Fibroblast of lung (primary cell): ENCODE measurements around the gene POLR1A. TPM values are rescaled to one million over a fixed set of nuclear protein-coding genes. Genes with fewer than 3 reads are reported as not detected.

Experiments
- DNase-seq, 2 donors: peaks; one replicate each; pipeline versions ENCODE4 v3.0.0 to v3.0.0-alpha.2; 2010; ENCODE audit warnings: low read depth in 2 of 2
- H2AFZ ChIP-seq: 2 replicates; pipeline ENCODE4 v1.5.1; 2012; ENCODE audit warnings: low read length, control low read depth, inconsistent platforms
- H3K27ac ChIP-seq: 2 replicates; pipeline ENCODE4 v1.5.1; 2011; ENCODE audit warnings: low read length, control low read depth; ENCODE audit not compliant: insufficient read depth
- H3K27me3 ChIP-seq: 2 replicates; pipeline ENCODE4 v1.5.1; 2011; ENCODE audit warnings: mild to moderate bottlenecking, low read length; ENCODE audit not compliant: control insufficient read depth, insufficient read depth
- H3K36me3 ChIP-seq: 2 replicates; pipeline ENCODE4 v1.5.1; 2011; ENCODE audit warnings: low read length; ENCODE audit not compliant: control insufficient read depth, insufficient read depth
- H3K4me1 ChIP-seq: 2 replicates; pipeline ENCODE4 v1.5.1; 2011; ENCODE audit warnings: low read length; ENCODE audit not compliant: control insufficient read depth, insufficient read depth; ENCODE audit errors: extremely low read depth
- H3K4me2 ChIP-seq: 2 replicates; pipeline ENCODE4 v1.5.1; 2011; ENCODE audit warnings: low read length, control low read depth; ENCODE audit not compliant: insufficient read depth; ENCODE audit errors: extremely low read depth
- H3K4me3 ChIP-seq, 4 experiments: fragments of 200-600 bp in 1 of 4; sonication (generic) in 1 of 4; replicated peaks in 1 of 4; 2 replicates each; pipeline ENCODE4 v1.5.1; 2011 to 2016; ENCODE audit warnings: low read length in 4 of 4, low read depth in 3 of 4, mild to moderate bottlenecking in 3 of 4, control low read depth in 2 of 4, inconsistent platforms in 1 of 4, mixed read lengths in 1 of 4; ENCODE audit not compliant: insufficient read depth in 1 of 4; ENCODE audit errors: control extremely low read depth in 1 of 4
- H3K79me2 ChIP-seq: 2 replicates; pipeline ENCODE4 v1.5.1; 2012; ENCODE audit warnings: mild to moderate bottlenecking, low read length, inconsistent platforms; ENCODE audit not compliant: control insufficient read depth, insufficient read depth
- H3K9ac ChIP-seq: 2 replicates; pipeline ENCODE4 v1.5.1; 2011; ENCODE audit warnings: mild to moderate bottlenecking, low read length, control low read depth; ENCODE audit not compliant: insufficient read depth
- H3K9me3 ChIP-seq: 2 replicates; pipeline ENCODE4 v1.5.1; 2012; ENCODE audit warnings: low read depth, low read length; ENCODE audit not compliant: control insufficient read depth, insufficient read depth
- H4K20me1 ChIP-seq: 2 replicates; pipeline ENCODE4 v1.5.1; 2011; ENCODE audit warnings: low read length; ENCODE audit not compliant: control insufficient read depth, insufficient read depth; ENCODE audit errors: extremely low read depth
- CTCF ChIP-seq, 2 donors: IDR thresholded peaks in 1 of 2; conservative IDR thresholded peaks in 1 of 2; 1 replicate in 1 of 2; 2 replicates in 1 of 2; pipeline ENCODE4 v1.5.1; 2011 to 2012; ENCODE audit warnings: low read length in 2 of 2, control low read depth in 1 of 2, inconsistent platforms in 1 of 2, low read depth in 1 of 2, mild to moderate bottlenecking in 1 of 2
- EZH2 ChIP-seq: IDR thresholded peaks from 2 replicates; pipeline ENCODE4 v1.5.1; 2012; ENCODE audit warnings: low read length, control low read depth, mild to moderate bottlenecking; ENCODE audit errors: missing control alignments
- polyA plus RNA-seq, 2 donors: library from polyadenylated mRNA; depleted of rRNA in 1 of 2; stranded (reverse) in 1 of 2; unstranded in 1 of 2; fragments of >200 nt; gene quantifications; 2 replicates each; pipeline ENCODE4 v1.2.1, GENCODE V29; 2011 to 2012; ENCODE audit warnings: missing spikeins in 1 of 2
- total RNA-seq: library from RNA; depleted of rRNA; stranded (reverse); fragments of >200 nt; gene quantifications from 2 replicates; pipeline ENCODE4 v1.2.1, GENCODE V29; 2014

Gene POLR1A
- total and polyA plus RNA-seq, 2 donors (not counting 1 experiment from before 2014, with no cell fraction given): 9.4 to 9.9 TPM

GRCh38 chr2:86022661-86023365 is 82.9 kb downstream of the POLR1A start:
- TF ChIP-seq EZH2 (no peak), CTCF (conservative IDR thresholded peaks at IDR 0.05 in 1 of 2, IDR thresholded peaks at IDR 0.05 in 1 of 2; ENCODE audit: low read depth in 1 of 2, low read length in 2 of 2) (no peak)
- H3K4me1 ChIP-seq: peaks cover 3% of the 10 kb centered on the region
- H3K9me3 ChIP-seq: no peaks in the 10 kb centered on the region
- no peaks in the 10 kb centered on the region for H3K79me2 ChIP-seq
- H4K20me1 ChIP-seq: no peaks in the 10 kb centered on the region
- H3K4me3 ChIP-seq: no peak overlapping the region
- no peak for DNase-seq
- H3K36me3 ChIP-seq: peaks cover 17% of the 10 kb centered on the region
- no peak overlapping the region for H2AFZ ChIP-seq
- H3K9ac ChIP-seq: no peak overlapping the region
- no peak overlapping the region for H3K27ac ChIP-seq
- no peaks in the 10 kb centered on the region for H3K27me3 ChIP-seq
- no peak overlapping the region for H3K4me2 ChIP-seq

- H3K4me1 ChIP-seq: peaks cover 3% of the 10 kb centered on the region
- H2AFZ ChIP-seq: no peak overlapping the region
- H3K9me3 ChIP-seq: no peaks in the 10 kb centered on the region
- no peak overlapping the region for H3K27ac ChIP-seq
- no peak for TF ChIP-seq EZH2
- peak in 1 of 2 donors; percentile 12 for TF ChIP-seq CTCF (conservative IDR thresholded peaks at IDR 0.05 in 1 of 2, IDR thresholded peaks at IDR 0.05 in 1 of 2; ENCODE audit: low read depth in 1 of 2, low read length in 2 of 2)
- H3K36me3 ChIP-seq: peaks cover 8% of the 10 kb centered on the region
- no peaks in the 10 kb centered on the region for H4K20me1 ChIP-seq
- no peaks in the 10 kb centered on the region for H3K27me3 ChIP-seq
- H3K79me2 ChIP-seq: no peaks in the 10 kb centered on the region
- no peak for DNase-seq
- no peak overlapping the region for H3K9ac ChIP-seq
- no peak overlapping the region for H3K4me3 ChIP-seq
- no peak overlapping the region for H3K4me2 ChIP-seq
These were observed 84.0 kb downstream of the POLR1A start for GRCh38 chr2:86021396-86022378.

DNA sequence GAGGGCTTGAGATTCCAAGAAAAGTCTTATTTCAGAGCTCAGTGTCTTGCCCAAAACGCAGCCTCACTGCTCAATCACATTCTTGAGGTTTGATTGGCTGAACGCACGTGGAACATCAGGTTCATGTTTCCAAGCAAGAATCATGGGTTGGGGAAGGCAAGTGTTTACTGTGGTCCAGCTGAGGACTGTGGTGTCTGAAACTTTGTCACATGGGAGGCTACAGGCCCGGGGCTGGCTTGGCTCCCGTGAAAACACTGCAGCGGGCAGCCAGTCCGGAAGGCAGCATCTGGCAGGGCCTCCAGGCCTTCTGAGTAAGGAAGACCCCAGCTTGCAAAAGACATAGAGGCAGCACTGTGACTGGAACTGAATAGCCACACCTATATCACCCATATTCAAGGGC is 84.7 kb downstream of the POLR1A start:
- H2AFZ ChIP-seq: no peak overlapping the region
- no peaks in the 10 kb centered on the region for H4K20me1 ChIP-seq
- H3K36me3 ChIP-seq: peaks cover 7% of the 10 kb centered on the region
- H3K9me3 ChIP-seq: no peaks in the 10 kb centered on the region
- TF ChIP-seq EZH2 (no peak), CTCF (conservative IDR thresholded peaks at IDR 0.05 in 1 of 2, IDR thresholded peaks at IDR 0.05 in 1 of 2; ENCODE audit: low read depth in 1 of 2, low read length in 2 of 2) (no peak)
- peaks cover 3% of the 10 kb centered on the region for H3K4me1 ChIP-seq
- no peaks in the 10 kb centered on the region for H3K27me3 ChIP-seq
- no peak overlapping the region for H3K4me3 ChIP-seq
- H3K79me2 ChIP-seq: no peaks in the 10 kb centered on the region
- peak; percentile 69 to 71 for DNase-seq
- H3K9ac ChIP-seq: no peak overlapping the region
- H3K4me2 ChIP-seq: no peak overlapping the region
- no peak overlapping the region for H3K27ac ChIP-seq
